Tibial artery (tissue), 4 donors: ENCODE results near the gene FAM184A.

ENCODE experiments used
- DNase-seq, 2 donors: peaks; one replicate each; pipeline ENCODE4 v3.0.0-alpha.2; 2019
- H3K27ac ChIP-seq, 2 donors: fragments of 200-600 bp; sonication (generic) in 1 of 2; 1 replicate in 1 of 2; 2 replicates in 1 of 2; pipeline ENCODE4 v1.5.1; 2018 to 2019; ENCODE audit warnings: mild to moderate bottlenecking in 1 of 2
- H3K27me3 ChIP-seq, 2 donors: fragments of 200-600 bp; sonication (generic) in 1 of 2; one replicate each; pipeline versions ENCODE4 v1.5.1 to v1.6.0; 2016 to 2019
- H3K36me3 ChIP-seq, 3 donors: fragments of 200-600 bp; sonication (generic) in 2 of 3; one replicate each; pipeline ENCODE4 v1.5.1; 2016 to 2019; ENCODE audit warnings: mild to moderate bottlenecking in 2 of 3
- H3K4me1 ChIP-seq, 4 donors: fragments of 200-600 bp; sonication (generic) in 2 of 4; 1 replicate in 3 of 4; 2 replicates in 1 of 4; pipeline ENCODE4 v1.5.1; 2016 to 2019
- H3K4me3 ChIP-seq, 2 donors: fragments of 200-600 bp; sonication (generic) in 1 of 2; 1 replicate in 1 of 2; 2 replicates in 1 of 2; pipeline ENCODE4 v1.5.1; 2018 to 2019; ENCODE audit warnings: mild to moderate bottlenecking in 2 of 2
- H3K9me3 ChIP-seq, 3 donors: fragments of 200-600 bp; sonication (generic) in 1 of 3; one replicate each; pipeline ENCODE4 v1.5.1; 2016 to 2019
- intact Hi-C: fragments of 100-400 bp; cut with DNase I; formaldehyde crosslinking; loops from one replicate; pipeline ENCODE4 v1.15.0; 2023; ENCODE audit warnings: low total_unique reads
- TF ChIP-seq, protein P1 (sequence below), 2 experiments: fragments of 200-600 bp in 1 of 2; fragments of 450-650 bp in 1 of 2; IDR thresholded peaks; one replicate each; pipeline ENCODE4 v1.5.1; 2017 to 2019; ENCODE audit warnings: antibody characterized with exemption in 2 of 2, mild to moderate bottlenecking in 1 of 2, moderate library complexity in 1 of 2

FAM184A gene

DNA sequence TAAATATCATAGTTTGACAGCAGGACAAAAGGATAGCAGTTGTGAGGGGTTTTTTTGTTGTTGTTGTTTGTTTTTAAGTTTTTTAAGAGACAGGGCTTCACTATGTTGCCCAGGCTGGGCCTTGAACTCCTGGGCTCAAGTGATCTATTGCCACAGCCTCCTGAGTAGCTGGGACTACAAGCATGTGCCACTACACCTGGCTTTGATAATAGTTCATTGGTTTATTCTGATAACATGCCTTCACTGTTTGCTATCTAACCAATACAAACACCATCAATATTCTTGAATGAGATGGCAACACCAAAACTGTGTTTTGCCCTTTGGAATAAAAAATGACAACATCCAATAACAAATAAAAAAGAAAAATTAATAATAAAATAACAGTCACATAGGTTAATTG, 41.2 kb downstream of the FAM184A start:
- no peaks in the 10 kb centered on the region for H3K9me3 ChIP-seq
- no peak overlapping the region for H3K27ac ChIP-seq
- intact Hi-C loops = no loop called here
- no peak overlapping the region for H3K4me3 ChIP-seq
- no peaks in the 10 kb centered on the region for H3K27me3 ChIP-seq
- peaks cover 0 to 8% (median 0%) of the 10 kb centered on the region in 4 donors for H3K4me1 ChIP-seq
- no peaks in the 10 kb centered on the region for H3K36me3 ChIP-seq
- no peak for DNase-seq
- TF ChIP-seq, protein P1, sequence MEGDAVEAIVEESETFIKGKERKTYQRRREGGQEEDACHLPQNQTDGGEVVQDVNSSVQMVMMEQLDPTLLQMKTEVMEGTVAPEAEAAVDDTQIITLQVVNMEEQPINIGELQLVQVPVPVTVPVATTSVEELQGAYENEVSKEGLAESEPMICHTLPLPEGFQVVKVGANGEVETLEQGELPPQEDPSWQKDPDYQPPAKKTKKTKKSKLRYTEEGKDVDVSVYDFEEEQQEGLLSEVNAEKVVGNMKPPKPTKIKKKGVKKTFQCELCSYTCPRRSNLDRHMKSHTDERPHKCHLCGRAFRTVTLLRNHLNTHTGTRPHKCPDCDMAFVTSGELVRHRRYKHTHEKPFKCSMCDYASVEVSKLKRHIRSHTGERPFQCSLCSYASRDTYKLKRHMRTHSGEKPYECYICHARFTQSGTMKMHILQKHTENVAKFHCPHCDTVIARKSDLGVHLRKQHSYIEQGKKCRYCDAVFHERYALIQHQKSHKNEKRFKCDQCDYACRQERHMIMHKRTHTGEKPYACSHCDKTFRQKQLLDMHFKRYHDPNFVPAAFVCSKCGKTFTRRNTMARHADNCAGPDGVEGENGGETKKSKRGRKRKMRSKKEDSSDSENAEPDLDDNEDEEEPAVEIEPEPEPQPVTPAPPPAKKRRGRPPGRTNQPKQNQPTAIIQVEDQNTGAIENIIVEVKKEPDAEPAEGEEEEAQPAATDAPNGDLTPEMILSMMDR (IDR thresholded peaks at IDR 0.05) = no peak

DNA sequence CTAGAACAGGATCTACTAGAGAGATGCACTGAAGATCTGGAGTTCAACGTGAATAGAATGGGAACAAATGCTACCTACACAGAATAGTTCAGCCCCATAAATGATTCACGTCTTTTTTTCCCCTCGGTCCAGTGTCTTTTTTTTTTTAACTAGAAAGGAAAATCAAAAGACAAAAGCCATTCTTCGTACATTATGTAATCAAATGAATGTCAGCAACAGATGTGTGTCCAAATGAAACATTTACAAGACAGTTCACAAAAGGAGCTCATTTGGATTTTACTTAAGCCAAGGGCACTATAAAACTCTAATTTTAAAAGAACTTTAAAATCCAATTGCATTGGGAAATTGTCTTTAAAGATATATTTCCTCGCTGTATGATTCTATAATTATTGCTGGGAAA, 42.4 kb downstream of the FAM184A start:
- H3K27ac ChIP-seq = no peak overlapping the region
- H3K4me3 ChIP-seq = no peak overlapping the region
- no peaks in the 10 kb centered on the region for H3K9me3 ChIP-seq
- intact Hi-C loops = no loop called here
- H3K36me3 ChIP-seq = no peaks in the 10 kb centered on the region
- H3K4me1 ChIP-seq = peaks cover 0 to 8% (median 0%) of the 10 kb centered on the region in 4 donors
- H3K27me3 ChIP-seq = no peaks in the 10 kb centered on the region
- TF ChIP-seq, protein P1 (IDR thresholded peaks at IDR 0.05) = no peak
- DNase-seq = no peak

DNA sequence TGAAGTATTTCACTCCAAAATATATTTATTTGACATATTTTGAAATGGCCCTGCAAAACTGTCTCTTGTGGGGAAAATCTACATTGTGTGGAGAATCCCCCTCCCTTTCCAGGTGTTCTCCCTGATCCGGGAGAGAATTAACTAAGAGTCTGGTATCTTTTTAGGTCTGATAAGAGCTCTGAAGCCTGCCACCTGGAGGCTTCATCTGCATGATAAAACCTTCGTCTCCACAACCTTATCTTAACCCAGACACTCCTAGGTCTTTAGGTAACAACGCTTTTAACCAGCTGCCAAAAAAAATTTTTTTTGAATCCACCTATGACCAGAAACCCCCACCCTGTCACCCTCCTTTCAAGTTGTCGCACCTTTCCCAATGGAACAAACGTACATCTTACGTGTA, 43.0 kb downstream of the FAM184A start:
- no peaks in the 10 kb centered on the region for H3K27me3 ChIP-seq
- no peak overlapping the region for H3K27ac ChIP-seq
- peaks cover 0 to 8% (median 0%) of the 10 kb centered on the region in 4 donors for H3K4me1 ChIP-seq
- H3K4me3 ChIP-seq = no peak overlapping the region
- H3K9me3 ChIP-seq = no peaks in the 10 kb centered on the region
- TF ChIP-seq, protein P1 (IDR thresholded peaks at IDR 0.05) = no peak
- no peaks in the 10 kb centered on the region for H3K36me3 ChIP-seq
- DNase-seq = no peak
- intact Hi-C loops = no loop called here

DNA sequence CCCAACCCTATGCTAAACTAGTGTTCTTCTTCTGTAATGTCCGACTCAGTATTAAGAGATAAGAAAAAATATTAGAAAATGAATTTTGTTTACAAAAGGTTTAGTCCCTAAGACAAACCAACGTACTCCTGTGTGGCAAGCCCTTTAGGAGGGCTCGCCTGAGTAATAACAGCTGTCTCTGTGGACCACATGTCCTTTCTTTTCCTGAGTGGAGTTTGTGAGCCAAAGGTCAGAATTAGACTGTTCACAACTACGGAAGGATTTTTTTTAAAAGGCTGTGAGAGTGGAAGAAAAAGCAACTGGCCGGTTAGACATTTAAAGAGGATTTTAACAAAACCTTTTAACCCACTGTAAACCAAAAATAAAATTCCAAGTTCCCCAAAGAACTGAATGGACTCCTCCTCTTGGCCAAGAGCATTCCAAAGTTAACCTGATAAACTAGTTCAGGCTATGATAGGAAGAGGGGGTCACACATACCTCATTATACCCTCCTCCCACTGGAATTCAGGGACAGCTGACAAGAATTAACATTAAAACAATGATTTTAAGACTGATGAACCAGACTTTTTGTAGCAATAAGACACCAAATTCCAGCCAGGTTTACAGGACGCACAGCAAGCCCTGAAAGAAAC, 43.5 kb downstream of the FAM184A start:
- H3K27me3 ChIP-seq = no peaks in the 10 kb centered on the region
- H3K4me1 ChIP-seq = peaks cover 0 to 8% (median 0%) of the 10 kb centered on the region in 4 donors
- intact Hi-C loops = no loop called here
- no peaks in the 10 kb centered on the region for H3K36me3 ChIP-seq
- no peak overlapping the region for H3K27ac ChIP-seq
- DNase-seq = no peak
- no peaks in the 10 kb centered on the region for H3K9me3 ChIP-seq
- no peak overlapping the region for H3K4me3 ChIP-seq
- TF ChIP-seq, protein P1 (IDR thresholded peaks at IDR 0.05) = no peak

DNA sequence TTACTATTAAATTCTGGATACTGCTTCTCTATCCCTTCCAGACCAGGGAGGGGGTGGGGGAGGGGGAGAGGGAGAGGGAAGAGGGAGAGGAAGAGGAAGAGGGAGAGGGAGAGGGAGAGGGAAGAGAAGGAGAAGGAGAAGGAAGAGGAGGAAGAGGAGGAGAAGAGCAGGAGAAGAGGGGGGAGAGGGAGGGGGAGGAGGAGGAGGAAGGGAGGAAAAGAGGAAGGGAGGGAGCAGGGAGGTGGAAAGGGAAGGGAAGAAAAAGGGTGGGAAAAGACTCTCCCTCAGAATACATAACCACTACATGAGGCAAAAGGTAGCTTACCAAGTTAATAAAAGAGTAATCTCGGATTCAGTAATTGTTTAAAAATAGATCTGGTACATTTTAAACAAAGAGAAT, 46.0 kb downstream of the FAM184A start:
- TF ChIP-seq, protein P1 (IDR thresholded peaks at IDR 0.05) = no peak
- no peak overlapping the region for H3K4me3 ChIP-seq
- no peaks in the 10 kb centered on the region for H3K27me3 ChIP-seq
- no peaks in the 10 kb centered on the region for H3K36me3 ChIP-seq
- peaks cover 0 to 8% (median 0%) of the 10 kb centered on the region in 4 donors for H3K4me1 ChIP-seq
- DNase-seq = no peak
- no peak overlapping the region for H3K27ac ChIP-seq
- no peaks in the 10 kb centered on the region for H3K9me3 ChIP-seq
- intact Hi-C loops = no loop called here

DNA sequence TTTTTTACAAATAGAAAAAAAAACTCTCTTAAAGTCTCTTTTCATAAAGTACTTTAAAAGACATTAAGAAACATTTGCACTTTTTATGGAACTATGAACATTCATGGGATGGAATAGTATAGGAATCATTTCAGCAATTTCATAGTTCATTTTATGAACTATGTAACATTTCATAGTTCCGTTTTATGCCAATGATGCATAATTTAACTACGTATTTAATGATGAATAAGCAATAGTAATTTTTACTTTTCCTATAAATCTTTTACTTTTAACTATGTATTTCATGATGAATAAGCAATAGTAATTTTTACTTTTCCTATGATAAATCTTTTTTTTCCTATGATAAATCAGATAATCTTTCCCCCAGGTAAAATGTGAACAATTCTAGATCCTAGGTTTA, 47.7 kb downstream of the FAM184A start:
- DNase-seq = no peak
- Histone ChIP-seq H3K27ac (no peak overlapping the region), H3K4me3 (no peak overlapping the region), H3K36me3 (no peaks in the 10 kb centered on the region), H3K4me1 (peaks cover 0 to 8% (median 0%) of the 10 kb centered on the region in 4 donors), H3K9me3 (no peaks in the 10 kb centered on the region), H3K27me3 (no peaks in the 10 kb centered on the region)
- intact Hi-C loops = no loop called here
- TF ChIP-seq, protein P1 (IDR thresholded peaks at IDR 0.05) = no peak
